HG02981 (cell line): ENCODE measurements around the gene ANLN.

ENCODE experiments used
- ATAC-seq: cut with Tn5 transposase; IDR thresholded peaks from one replicate; pipeline ENCODE4 v1.9.1; 2021; ENCODE audit warnings: mild to moderate bottlenecking, moderate library complexity; ENCODE audit not compliant: unreplicated experiment

The ANLN gene

GRCh38 chr7:36408589-36408988 lies 18.9 kb downstream of the ANLN start:
- ATAC-seq = no peak

GRCh38 chr7:36409180-36409579 lies 19.5 kb downstream of the ANLN start:
- ATAC-seq = no peak

- no peak for ATAC-seq
Observed at GRCh38 chr7:36415144-36415543, 25.5 kb downstream of the ANLN start.

- ATAC-seq = no peak
Observed at GRCh38 chr7:36416251-36416650, 26.6 kb downstream of the ANLN start.

GRCh38 chr7:36420307-36420706 lies 30.6 kb downstream of the ANLN start:
- ATAC-seq = no peak

- no peak for ATAC-seq
Observed at GRCh38 chr7:36422072-36422471, 32.4 kb downstream of the ANLN start.

- ATAC-seq = no peak
Observed at GRCh38 chr7:36423633-36424032, 34.0 kb downstream of the ANLN start.

- no peak for ATAC-seq
Observed at GRCh38 chr7:36430186-36430585, 40.5 kb downstream of the ANLN start.

GRCh38 chr7:36430881-36431280 lies 41.2 kb downstream of the ANLN start:
- no peak for ATAC-seq

- no peak for ATAC-seq
Observed at GRCh38 chr7:36438211-36438610, 48.5 kb downstream of the ANLN start.

- ATAC-seq = no peak
Observed at GRCh38 chr7:36439624-36440023, 50.0 kb downstream of the ANLN start.

GRCh38 chr7:36440880-36441279 lies 51.2 kb downstream of the ANLN start:
- no peak for ATAC-seq

- no peak for ATAC-seq
Observed at GRCh38 chr7:36441344-36442022, 51.8 kb downstream of the ANLN start.

- ATAC-seq = no peak
Observed at GRCh38 chr7:36448781-36449379, 59.2 kb downstream of the ANLN start.

- no peak for ATAC-seq
Observed at GRCh38 chr7:36449685-36450084, 60.0 kb downstream of the ANLN start.

- ATAC-seq = no peak
Observed at GRCh38 chr7:36453769-36454168, 64.1 kb downstream of the ANLN start.

GRCh38 chr7:36455646-36456045 lies 66.0 kb downstream of the ANLN start:
- no peak for ATAC-seq

- ATAC-seq = no peak
Observed at GRCh38 chr7:36456138-36456537, 66.5 kb downstream of the ANLN start.

- no peak for ATAC-seq
Observed at GRCh38 chr7:36456548-36456947, 66.9 kb downstream of the ANLN start.

GRCh38 chr7:36459236-36459960 lies 69.7 kb downstream of the ANLN start:
- ATAC-seq = no peak

- no peak for ATAC-seq
Observed at GRCh38 chr7:36460811-36461429, 71.3 kb downstream of the ANLN start.
